Ecto neural progenitor cell (in vitro differentiated cells): ENCODE data around the gene ATOX1.
A peak's percentile ranks its signal among the peaks of the same experiment; 100 is the strongest.

Source experiments
- DNase-seq: peaks from one replicate; pipeline ENCODE4 v3.0.0-alpha.2; 2018; ENCODE audit warnings: low spot score

ATOX1 gene

GRCh38 chr5:151770383-151771258 is 12.2 kb upstream of the ATOX1 start:
- DNase-seq = peak; percentile 86

GRCh38 chr5:151766975-151767374 is 8.5 kb upstream of the ATOX1 start:
- DNase-seq = no peak

GRCh38 chr5:151764801-151765200 is 6.4 kb upstream of the ATOX1 start:
- DNase-seq = no peak

- no peak for DNase-seq
Observed at GRCh38 chr5:151758141-151758429, 346 bp downstream of the ATOX1 start.

- no peak for DNase-seq
Observed at GRCh38 chr5:151757233-151758140, 944 bp downstream of the ATOX1 start.

- no peak for DNase-seq
Observed at GRCh38 chr5:151755383-151755782, 3.0 kb downstream of the ATOX1 start.

GRCh38 chr5:151751593-151751992 is 6.8 kb downstream of the ATOX1 start:
- no peak for DNase-seq

GRCh38 chr5:151751091-151751490 is 7.3 kb downstream of the ATOX1 start:
- no peak for DNase-seq

- no peak for DNase-seq
Observed at GRCh38 chr5:151750121-151750520, 8.3 kb downstream of the ATOX1 start.

GRCh38 chr5:151745071-151745705 is 13.2 kb downstream of the ATOX1 start:
- no peak for DNase-seq

GRCh38 chr5:151743530-151743929 is 14.9 kb downstream of the ATOX1 start:
- DNase-seq = no peak

GRCh38 chr5:151742870-151743294 is 15.5 kb downstream of the ATOX1 start:
- peak; percentile 70 for DNase-seq

GRCh38 chr5:151741678-151742423 is 16.6 kb downstream of the ATOX1 start:
- no peak for DNase-seq

- DNase-seq = no peak
Observed at GRCh38 chr5:151740958-151741373, 17.5 kb downstream of the ATOX1 start.

GRCh38 chr5:151740336-151740942 is 18.0 kb downstream of the ATOX1 start:
- DNase-seq = peak; percentile 63

GRCh38 chr5:151739939-151740335 is 18.5 kb downstream of the ATOX1 start:
- DNase-seq = no peak

- DNase-seq = no peak
Observed at GRCh38 chr5:151739395-151739794, 19.0 kb downstream of the ATOX1 start.

GRCh38 chr5:151738125-151738848 is 20.1 kb downstream of the ATOX1 start:
- no peak for DNase-seq

- no peak for DNase-seq
Observed at GRCh38 chr5:151737431-151737830, 21.0 kb downstream of the ATOX1 start.

GRCh38 chr5:151735646-151736045 is 22.8 kb downstream of the ATOX1 start:
- no peak for DNase-seq

- no peak for DNase-seq
Observed at GRCh38 chr5:151734064-151734408, 24.4 kb downstream of the ATOX1 start.
